Suprapubic skin (tissue), 4 donors: ENCODE data around the gene REEP2. TPM values are rescaled to one million over a fixed set of nuclear protein-coding genes. Genes with fewer than 3 reads are reported as not detected.
"Not testable (repeated sequence)": the region's sequence is repeated elsewhere in the genome, so short reads cannot be mapped to it uniquely, and the experiment has no call there.

Experiments used
- DNase-seq, 2 donors: peaks; one replicate each; pipeline ENCODE4 v3.0.0-alpha.2; 2019; ENCODE audit warnings: low spot score in 2 of 2
- H3K27ac ChIP-seq: fragments of 200-600 bp; sonication (generic); one replicate; pipeline ENCODE4 v1.5.1; 2019
- H3K27me3 ChIP-seq: fragments of 200-600 bp; sonication (generic); one replicate; pipeline ENCODE4 v1.5.1; 2019
- H3K36me3 ChIP-seq: fragments of 200-600 bp; sonication (generic); one replicate; pipeline ENCODE4 v1.5.1; 2019
- H3K4me1 ChIP-seq: fragments of 200-600 bp; sonication (generic); one replicate; pipeline ENCODE4 v1.5.1; 2019
- H3K4me3 ChIP-seq: fragments of 200-600 bp; sonication (generic); one replicate; pipeline ENCODE4 v1.5.1; 2019; ENCODE audit warnings: mild to moderate bottlenecking
- H3K9me3 ChIP-seq: fragments of 200-600 bp; sonication (generic); one replicate; pipeline ENCODE4 v1.5.1; 2019
- CTCF ChIP-seq, 2 donors: fragments of 200-600 bp in 1 of 2; fragments of 450-650 bp in 1 of 2; sonication (generic) in 1 of 2; IDR thresholded peaks; one replicate each; pipeline ENCODE4 v1.5.1; 2016 to 2019; ENCODE audit warnings: antibody characterized with exemption in 2 of 2, mild to moderate bottlenecking in 1 of 2, moderate library complexity in 1 of 2
- EP300 ChIP-seq: sonication (generic); formaldehyde crosslinking; IDR thresholded peaks from one replicate; pipeline ENCODE4 v1.6.1; 2017; ENCODE audit warnings: antibody characterized with exemption
- POLR2A ChIP-seq, 2 donors: fragments of 450-650 bp; IDR thresholded peaks; one replicate each; pipeline ENCODE4 v1.6.1; 2017; ENCODE audit warnings: antibody characterized with exemption in 2 of 2, mild to moderate bottlenecking in 2 of 2, moderate library complexity in 2 of 2
- POLR2AphosphoS5 ChIP-seq, 3 donors: sonication (generic); formaldehyde crosslinking; IDR thresholded peaks; one replicate each; pipeline ENCODE4 v1.6.1; 2017; ENCODE audit warnings: antibody characterized with exemption in 3 of 3
- WGBS: methylation state at CpG from one replicate; pipeline ENCODE4 v1.1.5; 2018; 5-methylcytosine and 5-hydroxymethylcytosine counted together
- total RNA-seq, 4 donors: library from RNA; depleted of rRNA; stranded (reverse); fragments of >200 nt; gene quantifications; one replicate each; pipeline ENCODE4 v1.1.0, GENCODE V29; 2016

Gene REEP2
- total RNA-seq, 4 donors from 2014 or later = 1.5 to 2.6 (median 1.8) TPM

- no peaks in the 10 kb centered on the region for H3K27me3 ChIP-seq
- H3K4me1 ChIP-seq = no peaks in the 10 kb centered on the region
- H3K9me3 ChIP-seq = no peaks in the 10 kb centered on the region
- 49% methylated on average over 5 of the region's 5 CpGs for WGBS
- TF ChIP-seq POLR2AphosphoS5 (IDR thresholded peaks at IDR 0.05) = no peak
- no peak for TF ChIP-seq EP300
- no peak for TF ChIP-seq CTCF (IDR thresholded peaks at IDR 0.05)
- no peak for TF ChIP-seq POLR2A (IDR thresholded peaks at IDR 0.05)
- peaks cover 38% of the 10 kb centered on the region for H3K36me3 ChIP-seq
- H3K27ac ChIP-seq = no peak overlapping the region
- no peak for DNase-seq
- H3K4me3 ChIP-seq = no peak overlapping the region
Observed at GRCh38 chr5:138408023-138408422, 30.8 kb upstream of the REEP2 start.

- not testable (repeated sequence) for H3K9me3 ChIP-seq, H3K4me1 ChIP-seq, H3K27ac ChIP-seq, H3K27me3 ChIP-seq, H3K4me3 ChIP-seq
- WGBS = 81% methylated on average over 13 of the region's 14 CpGs
- DNase-seq = peak in 1 of 2 donors; percentile 65
- H3K36me3 ChIP-seq = peaks cover 64% of the 10 kb centered on the region
- TF ChIP-seq CTCF (IDR thresholded peaks at IDR 0.05) = peak in 1 of 2 donors; percentile 44
Observed at GRCh38 chr5:138410996-138411640, 27.7 kb upstream of the REEP2 start.

GRCh38 chr5:138418444-138418843, 20.4 kb upstream of the REEP2 start:
- Histone ChIP-seq H3K9me3 (no peaks in the 10 kb centered on the region), H3K27me3 (no peaks in the 10 kb centered on the region), H3K4me3 (no peak overlapping the region), H3K36me3 (peaks cover 100% of the 10 kb centered on the region), H3K27ac (no peak overlapping the region), H3K4me1 (no peaks in the 10 kb centered on the region)
- DNase-seq = no peak
- no peak for TF ChIP-seq CTCF (IDR thresholded peaks at IDR 0.05)
- no peak for TF ChIP-seq EP300
- 96% methylated on average over 2 of the region's 2 CpGs for WGBS

- no peaks in the 10 kb centered on the region for H3K4me1 ChIP-seq
- H3K36me3 ChIP-seq = peaks cover 99% of the 10 kb centered on the region
- H3K27ac ChIP-seq = no peak overlapping the region
- no peak overlapping the region for H3K4me3 ChIP-seq
- DNase-seq = no peak
- H3K27me3 ChIP-seq = no peaks in the 10 kb centered on the region
- WGBS = 100% methylated on average over 1 of the region's 1 CpG
- no peaks in the 10 kb centered on the region for H3K9me3 ChIP-seq
- TF ChIP-seq EP300 (no peak), POLR2AphosphoS5 (IDR thresholded peaks at IDR 0.05) (no peak), CTCF (IDR thresholded peaks at IDR 0.05) (no peak), POLR2A (IDR thresholded peaks at IDR 0.05) (no peak)
Observed at GRCh38 chr5:138425079-138425478, 13.8 kb upstream of the REEP2 start.

- peak in 1 of 2 donors; percentile 20 for DNase-seq
- H3K4me3 ChIP-seq = no peak overlapping the region
- H3K4me1 ChIP-seq = peaks cover 22% of the 10 kb centered on the region
- 73% methylated on average over 5 of the region's 5 CpGs for WGBS
- no peaks in the 10 kb centered on the region for H3K9me3 ChIP-seq
- no peak for TF ChIP-seq POLR2A (IDR thresholded peaks at IDR 0.05)
- no peak for TF ChIP-seq CTCF (IDR thresholded peaks at IDR 0.05)
- no peak for TF ChIP-seq POLR2AphosphoS5 (IDR thresholded peaks at IDR 0.05)
- TF ChIP-seq EP300 = no peak
- H3K27ac ChIP-seq = no peak overlapping the region
- H3K27me3 ChIP-seq = no peaks in the 10 kb centered on the region
- peaks cover 61% of the 10 kb centered on the region for H3K36me3 ChIP-seq
Observed at GRCh38 chr5:138435943-138436342, 2.9 kb upstream of the REEP2 start.
